ENCODE data around the gene UROD. TPM values are rescaled to one million over a fixed set of nuclear protein-coding genes. Genes with fewer than 3 reads are reported as not detected.

UROD gene
- total RNA-seq, 1 experiment from 2014 or later, result 92.2 TPM

DNA sequence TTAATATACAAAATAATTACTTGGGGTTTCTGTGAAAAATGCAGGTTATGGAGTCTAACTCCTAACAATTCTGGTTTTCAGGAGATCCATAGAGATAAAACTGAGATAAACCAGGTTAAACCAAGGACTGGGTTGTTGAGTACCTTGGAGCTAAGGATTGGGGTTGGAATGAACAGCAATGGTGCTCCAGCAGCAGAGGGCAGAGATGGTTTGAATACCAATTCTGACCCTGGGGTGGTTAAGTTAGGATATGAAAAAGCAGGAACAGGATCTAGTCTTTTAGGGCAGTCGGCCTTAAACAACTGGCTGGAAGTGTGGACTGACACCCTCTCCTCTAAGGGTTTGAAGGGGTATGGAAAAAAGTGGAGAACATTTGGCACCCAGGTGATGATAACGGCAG lies 53.0 kb downstream of the UROD start:
- H3K27me3 Mint-ChIP-seq (ENCODE audit: low read depth), result no peaks in the 10 kb centered on the region
- H3K23me2 ChIP-seq (ENCODE audit: insufficient read length, low read depth, low read length, poor library complexity, severe bottlenecking), result no peaks in the 10 kb centered on the region
- H3K9me3 ChIP-seq (ENCODE audit: control insufficient read depth, low read depth, low read length), result no peaks in the 10 kb centered on the region
- H3K9ac ChIP-seq (ENCODE audit: extremely low read depth, insufficient read length, low read length), result no peak overlapping the region
- no peak overlapping the region for H3K18ac ChIP-seq (ENCODE audit: insufficient read length, low read depth, low read length)
- H3K79me2 ChIP-seq (ENCODE audit: insufficient read depth, low read length), result no peaks in the 10 kb centered on the region
- H2AFZ ChIP-seq (ENCODE audit: low read length), result no peak overlapping the region
- no peak overlapping the region for H3K14ac ChIP-seq (ENCODE audit: insufficient read depth, low read length)
- no peak overlapping the region for H2BK12ac ChIP-seq (ENCODE audit: insufficient read length, low read depth, low read length)
- no peak overlapping the region for H3K56ac ChIP-seq (ENCODE audit: insufficient read length, low read depth, low read length)
- no peak overlapping the region for H2BK15ac ChIP-seq (ENCODE audit: low read depth, low read length)
- H3K4ac ChIP-seq (ENCODE audit: low read depth, low read length), result no peak overlapping the region
- no peak overlapping the region for H2BK120ac ChIP-seq (ENCODE audit: low read depth, low read length, poor library complexity, severe bottlenecking)
- TF ChIP-seq CTCF (conservative IDR thresholded peaks at IDR 0.05), result no peak
- no peaks in the 10 kb centered on the region for H3K79me1 ChIP-seq (ENCODE audit: insufficient read depth, low read depth, low read length, poor library complexity, severe bottlenecking)
- no peaks in the 10 kb centered on the region for H3K9me3 Mint-ChIP-seq
- H3K4me3 Mint-ChIP-seq, result no peak overlapping the region
- H3T11ph ChIP-seq (ENCODE audit: low read length), result no peak overlapping the region
- no peak overlapping the region for H2BK5ac ChIP-seq (ENCODE audit: insufficient read length, low read length)
- no CpG with 5 or more reads among the region's 2 CpGs for WGBS (ENCODE audit: extremely low coverage, insufficient read length, low lambda C conversion rate)
- no peak overlapping the region for H2AK5ac ChIP-seq (ENCODE audit: insufficient read length, low read length)
- no peak overlapping the region for H2BK20ac ChIP-seq (ENCODE audit: low read depth, low read length, poor library complexity, severe bottlenecking)
- no peak overlapping the region for H4K5ac ChIP-seq (ENCODE audit: insufficient read length, low read depth, low read length)
- no peaks in the 10 kb centered on the region for H3K4me1 ChIP-seq (ENCODE audit: insufficient read depth, low read length)
- H3K27me3 ChIP-seq (ENCODE audit: insufficient read depth, low read length), result no peaks in the 10 kb centered on the region
- H3K4me1 Mint-ChIP-seq, result no peaks in the 10 kb centered on the region
- no peak overlapping the region for H4K8ac ChIP-seq (replicated peaks; ENCODE audit: insufficient read length, low read depth, low read length)
- no peak overlapping the region for H3K27ac ChIP-seq (ENCODE audit: insufficient read length, low read depth, low read length)
- no peaks in the 10 kb centered on the region for H4K20me1 ChIP-seq (ENCODE audit: control insufficient read depth, insufficient read depth, insufficient read length)
- no peak overlapping the region for H3K27ac Mint-ChIP-seq
- H3K36me3 Mint-ChIP-seq (ENCODE audit: insufficient read depth in 1 of 3, low read depth in 3 of 3), result no peaks in the 10 kb centered on the region
- no peak overlapping the region for H4K91ac ChIP-seq (ENCODE audit: insufficient read length, low read depth, low read length)
- no peak overlapping the region for H3K23ac ChIP-seq (ENCODE audit: insufficient read length, low read depth, low read length)
- DNase-seq, result no peak
- H3K4me2 ChIP-seq (ENCODE audit: insufficient read depth, insufficient read length, low read length), result no peak overlapping the region

Other genes starting within 250 kb of the UROD start
- 2,591 and 2,595 TPM in 2 replicates for gene RPS8, start 236.7 kb upstream of the UROD start, total RNA-seq (2021)
- 1.1 and 1.3 TPM in 2 replicates for gene BEST4, start 224.1 kb upstream of the UROD start, total RNA-seq (2021)
- 14.7 and 15.9 TPM in 2 replicates for gene PLK3, start 211.9 kb upstream of the UROD start, total RNA-seq (2021)
- not detected in 2 replicates for gene DYNLT4, start 204.9 kb upstream of the UROD start, total RNA-seq (2021)
- 1.4 and 1.9 TPM in 2 replicates for gene BTBD19, start 203.7 kb upstream of the UROD start, total RNA-seq (2021)
- gene PTCH2, start 169.0 kb upstream of the UROD start, total RNA-seq (2021), result 0.79 and 0.83 TPM in 2 replicates
- gene EIF2B3, start 25.7 kb upstream of the UROD start, total RNA-seq (2021), result 34.9 and 35.4 TPM in 2 replicates
- 36.0 and 37.5 TPM in 2 replicates for gene HECTD3, start 930 bp upstream of the UROD start, total RNA-seq (2021)
- 3.4 and 3.5 TPM in 2 replicates for gene ZSWIM5, start 194.4 kb downstream of the UROD start, total RNA-seq (2021)

Measured in H9 (cell line).